PC-3 (cell line): Measurements from ENCODE around the gene CEP78.

Experiments
- EZH2 ChIP-seq: fragments of 300-600 bp; sonication (generic); IDR thresholded peaks from one replicate; pipeline ENCODE4 v1.6.1; 2017; ENCODE audit warnings: antibody characterized with exemption, mild to moderate bottlenecking, low read length; ENCODE audit not compliant: unreplicated experiment
- EZH2phosphoT487 ChIP-seq: fragments of 300-600 bp; sonication (generic); IDR thresholded peaks from 2 replicates; pipeline ENCODE4 v1.6.1; 2018; ENCODE audit warnings: mild to moderate bottlenecking, antibody characterized with exemption, low read length, borderline replicate concordance
- TF ChIP-seq, protein P1 (sequence below): fragments of 300-600 bp; sonication (generic); conservative IDR thresholded peaks from 2 replicates; pipeline ENCODE4 v1.5.1; 2017; ENCODE audit warnings: antibody characterized with exemption, low read depth, mild to moderate bottlenecking, low read length

DNA sequence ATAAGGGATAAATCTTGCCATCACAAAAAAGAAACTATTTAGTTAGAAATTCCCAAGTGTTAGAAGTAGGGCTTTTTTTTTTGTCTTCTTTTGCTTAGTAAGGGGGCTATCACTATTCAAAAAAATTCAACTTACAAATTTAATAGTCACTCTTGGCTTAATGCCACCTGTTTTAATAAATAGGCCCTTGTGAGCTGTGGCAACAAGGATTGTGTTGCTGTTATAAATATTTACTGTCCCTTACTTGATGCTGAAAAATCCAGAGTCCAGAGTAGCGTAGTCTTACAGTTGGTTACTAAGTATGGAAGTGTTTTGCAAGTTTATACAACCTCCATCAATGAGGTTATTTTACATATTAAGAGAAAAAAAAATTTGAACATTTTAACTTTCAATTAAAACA lies 21.4 kb upstream of the CEP78 start:
- TF ChIP-seq, protein P1, sequence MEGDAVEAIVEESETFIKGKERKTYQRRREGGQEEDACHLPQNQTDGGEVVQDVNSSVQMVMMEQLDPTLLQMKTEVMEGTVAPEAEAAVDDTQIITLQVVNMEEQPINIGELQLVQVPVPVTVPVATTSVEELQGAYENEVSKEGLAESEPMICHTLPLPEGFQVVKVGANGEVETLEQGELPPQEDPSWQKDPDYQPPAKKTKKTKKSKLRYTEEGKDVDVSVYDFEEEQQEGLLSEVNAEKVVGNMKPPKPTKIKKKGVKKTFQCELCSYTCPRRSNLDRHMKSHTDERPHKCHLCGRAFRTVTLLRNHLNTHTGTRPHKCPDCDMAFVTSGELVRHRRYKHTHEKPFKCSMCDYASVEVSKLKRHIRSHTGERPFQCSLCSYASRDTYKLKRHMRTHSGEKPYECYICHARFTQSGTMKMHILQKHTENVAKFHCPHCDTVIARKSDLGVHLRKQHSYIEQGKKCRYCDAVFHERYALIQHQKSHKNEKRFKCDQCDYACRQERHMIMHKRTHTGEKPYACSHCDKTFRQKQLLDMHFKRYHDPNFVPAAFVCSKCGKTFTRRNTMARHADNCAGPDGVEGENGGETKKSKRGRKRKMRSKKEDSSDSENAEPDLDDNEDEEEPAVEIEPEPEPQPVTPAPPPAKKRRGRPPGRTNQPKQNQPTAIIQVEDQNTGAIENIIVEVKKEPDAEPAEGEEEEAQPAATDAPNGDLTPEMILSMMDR: no peak
- TF ChIP-seq EZH2 (no peak), EZH2phosphoT487 (no peak)
